Measurements from ENCODE around the gene FEZF2. TPM values are rescaled to one million over a fixed set of nuclear protein-coding genes. Genes with fewer than 3 reads are reported as not detected.

The FEZF2 gene
- total RNA-seq, 1 donor from 2014 or later, result not detected

GRCh38 chr3:62356356-62356755 is 17.0 kb downstream of the FEZF2 start:
- intact Hi-C loops (cut with DNase I), result no loop called here
- ATAC-seq (ENCODE audit: poor library complexity) (no peak), DNase-seq (no peak)

- DNase-seq, result no peak
- intact Hi-C loops (cut with DNase I), result no loop called here
- ATAC-seq (ENCODE audit: poor library complexity), result no peak
Observed at GRCh38 chr3:62355703-62356102, 17.6 kb downstream of the FEZF2 start.

- ATAC-seq (ENCODE audit: poor library complexity) (no peak), DNase-seq (no peak)
- intact Hi-C loops (cut with DNase I), result loop anchor here (10.0 kb wide), 1 partner anchor 211 kb away; no protein-coding TSS in a partner anchor
Observed at GRCh38 chr3:62343755-62344154, 29.6 kb downstream of the FEZF2 start.

- no peak for ATAC-seq (ENCODE audit: poor library complexity)
- DNase-seq, result no peak
- intact Hi-C loops (cut with DNase I), result no loop called here
Observed at GRCh38 chr3:62335196-62335595, 38.2 kb downstream of the FEZF2 start.

GRCh38 chr3:62332835-62333244 is 40.5 kb downstream of the FEZF2 start:
- intact Hi-C loops (cut with DNase I), result no loop called here
- no peak for DNase-seq
- no peak for ATAC-seq (ENCODE audit: poor library complexity)

GRCh38 chr3:62332017-62332416 is 41.3 kb downstream of the FEZF2 start:
- no peak for ATAC-seq (ENCODE audit: poor library complexity)
- intact Hi-C loops (cut with DNase I), result no loop called here

GRCh38 chr3:62329971-62330370 is 43.4 kb downstream of the FEZF2 start:
- DNase-seq, result no peak
- no peak for ATAC-seq (ENCODE audit: poor library complexity)
- intact Hi-C loops (cut with DNase I), result no loop called here

More at GRCh38 chr3:62332017-62332416, 41.3 kb downstream of the FEZF2 start:
- DNase-seq, result no peak

GRCh38 chr3:62325896-62326295 is 47.5 kb downstream of the FEZF2 start:
- DNase-seq, result no peak
- intact Hi-C loops (cut with DNase I), result no loop called here
- ATAC-seq (ENCODE audit: poor library complexity), result no peak

- no peak for DNase-seq
- ATAC-seq (ENCODE audit: poor library complexity), result no peak
- intact Hi-C loops (cut with DNase I), result no loop called here
Observed at GRCh38 chr3:62323241-62323640, 50.1 kb downstream of the FEZF2 start.
